C4-2B (cell line): ENCODE measurements around the gene NUBPL.

Experiments
- CTCF ChIP-seq: fragments of 450-650 bp; conservative IDR thresholded peaks from 2 replicates; pipeline ENCODE4 v1.5.1; 2017; ENCODE audit warnings: mild to moderate bottlenecking
- ZFX ChIP-seq: fragments of 450-650 bp; IDR thresholded peaks from 2 replicates; pipeline ENCODE4 v1.6.1; 2017

GRCh38 chr14:31690056-31690455 is 128.9 kb downstream of the NUBPL start:
- TF ChIP-seq CTCF (no peak), ZFX (no peak)
